ENCODE results near the gene PIGC.

Gene PIGC

DNA sequence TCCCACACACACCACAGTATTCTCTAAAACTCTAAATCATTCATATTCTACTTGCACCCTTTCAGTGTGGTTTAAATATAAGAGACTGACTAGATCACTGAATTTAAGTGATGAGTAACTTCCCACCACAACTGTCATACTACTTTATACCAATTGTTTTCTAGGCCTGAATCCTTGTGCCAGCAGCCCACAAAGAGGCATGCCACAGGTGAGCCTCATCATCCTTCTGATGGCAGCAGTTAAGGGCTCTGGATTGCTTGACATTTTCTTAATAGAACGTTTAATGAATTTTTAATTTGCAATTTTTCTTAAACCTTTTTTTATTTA lies 13.8 kb downstream of the PIGC start:
- no peak for DNase-seq (ENCODE audit: low read depth in 1 of 2, low spot score in 1 of 2)

DNA sequence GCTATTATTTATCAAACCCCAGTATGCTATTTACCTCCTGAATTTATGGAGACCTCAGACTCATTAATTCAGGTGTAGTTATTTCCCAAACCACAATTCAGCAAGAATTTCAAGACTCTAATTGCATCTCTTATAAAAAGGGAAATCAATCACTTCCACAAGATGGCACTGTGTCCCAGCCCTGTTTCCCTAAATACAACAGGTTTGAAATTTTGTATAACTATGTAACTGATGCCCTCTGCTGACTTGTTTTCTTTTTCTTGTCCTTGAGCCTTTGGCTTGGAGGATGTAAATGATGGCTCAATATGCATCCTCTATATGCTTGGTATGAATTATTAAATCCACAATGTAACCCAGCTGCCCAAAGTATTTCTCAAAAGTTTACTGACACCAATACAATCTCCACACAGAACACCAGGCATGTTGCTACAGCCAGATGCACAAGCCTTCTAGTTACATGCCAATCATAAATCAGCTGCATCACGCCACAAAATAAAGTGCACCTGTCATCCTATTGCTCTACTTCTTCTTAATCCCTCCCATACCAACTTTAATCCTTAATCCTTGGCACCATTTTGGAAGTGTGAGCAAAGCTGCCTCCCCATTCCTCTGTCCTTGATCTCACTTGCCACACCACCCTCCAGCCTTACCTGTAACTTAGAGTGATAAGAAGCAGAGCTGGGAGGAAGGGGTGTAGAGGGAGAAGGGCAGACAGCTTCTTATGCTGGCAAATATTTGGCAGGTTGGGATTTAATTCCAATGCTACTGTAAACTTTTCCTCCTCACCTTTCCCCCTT lies 14.3 kb downstream of the PIGC start:
- DNase-seq (ENCODE audit: low read depth in 1 of 2, low spot score in 1 of 2) = peak in 1 of 2 donors; percentile 27

DNA sequence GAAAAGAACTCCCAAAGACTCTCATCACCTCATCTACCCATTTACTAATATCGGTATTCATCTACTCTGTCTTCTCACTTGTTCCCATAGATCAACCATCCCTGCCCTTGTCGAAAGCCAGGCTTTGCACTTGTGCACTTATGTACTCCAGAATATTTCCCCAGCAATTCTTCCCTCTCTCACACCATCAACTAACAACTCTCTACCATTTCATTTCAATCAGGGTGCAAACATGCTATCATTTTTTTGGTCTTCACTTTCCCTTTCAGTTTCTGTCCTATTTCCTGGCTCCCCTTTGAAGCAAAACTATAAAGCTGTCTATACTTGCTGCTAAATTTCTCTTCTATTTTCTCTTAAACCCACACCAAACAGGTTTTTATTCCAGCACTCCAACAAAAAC lies 16.7 kb downstream of the PIGC start:
- DNase-seq (ENCODE audit: low read depth in 1 of 2, low spot score in 1 of 2) = no peak

DNA sequence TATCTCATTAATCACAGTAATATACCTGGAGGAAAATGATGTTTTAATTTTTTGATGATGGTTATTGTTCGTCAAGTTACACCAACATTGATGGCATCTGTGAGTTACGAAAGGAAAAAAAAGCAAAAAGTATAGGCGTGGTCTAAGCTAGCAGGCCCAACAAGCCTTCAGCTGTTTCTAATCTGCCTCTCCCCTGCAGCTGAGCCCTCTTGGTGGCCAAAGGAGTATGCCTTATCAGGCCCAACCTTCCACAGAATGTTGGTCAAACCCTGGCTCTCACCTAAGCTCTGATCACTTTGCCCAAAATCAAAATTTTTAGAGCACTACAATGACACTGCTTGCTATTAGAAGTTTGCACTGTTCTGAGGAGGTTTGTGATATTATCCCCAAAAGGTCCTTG lies 18.5 kb downstream of the PIGC start:
- no peak for DNase-seq (ENCODE audit: low read depth in 1 of 2, low spot score in 1 of 2)

DNA sequence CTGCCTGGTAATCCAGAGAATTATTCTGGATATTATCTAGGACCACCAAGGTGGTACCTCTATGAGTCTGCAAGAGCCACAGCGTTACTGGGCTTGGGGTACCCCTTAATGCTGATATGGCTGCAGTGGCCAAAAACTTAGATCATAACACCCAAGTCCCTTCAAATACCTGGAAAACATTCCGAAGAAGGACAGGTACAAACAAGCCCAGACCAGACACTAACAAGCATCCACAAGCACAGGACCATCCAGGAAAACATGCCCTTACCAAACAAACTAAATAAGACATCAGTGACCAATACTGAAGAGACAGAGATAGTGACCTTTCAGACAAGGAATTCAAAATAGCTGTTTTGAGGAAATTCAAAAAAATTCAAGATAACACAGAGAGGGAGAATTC lies 20.5 kb downstream of the PIGC start:
- no peak for DNase-seq (ENCODE audit: low read depth in 1 of 2, low spot score in 1 of 2)

DNA sequence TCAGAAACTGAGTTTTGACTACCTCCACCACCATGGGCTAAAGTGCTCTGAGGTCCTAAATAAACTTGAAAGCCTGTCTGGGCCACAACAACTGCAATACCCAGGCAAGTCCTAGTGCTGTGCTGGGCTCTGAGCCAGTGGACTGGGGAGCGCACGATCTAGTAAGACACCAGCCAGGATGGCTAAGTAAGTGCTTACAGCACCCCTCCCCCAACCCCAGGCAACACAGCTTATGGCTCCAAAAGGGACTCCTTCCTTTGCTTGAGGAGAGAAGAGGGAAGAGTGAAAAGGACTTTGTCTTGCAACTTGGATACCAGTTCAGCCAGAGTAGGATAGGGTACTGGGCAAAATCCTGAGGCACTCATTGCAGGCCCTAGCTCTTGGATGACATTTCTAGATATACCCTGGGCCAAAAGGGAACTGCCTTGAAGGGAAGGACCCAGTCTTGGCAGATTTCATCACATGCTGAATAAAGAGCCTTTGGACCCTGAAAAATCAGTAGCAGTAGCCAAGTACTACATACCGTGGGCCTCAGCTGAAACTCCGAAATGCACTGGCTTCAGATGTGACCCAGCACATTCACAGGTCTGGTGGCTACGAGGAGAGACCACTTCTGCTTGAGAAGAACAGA lies 21.8 kb downstream of the PIGC start:
- DNase-seq (ENCODE audit: low read depth in 1 of 2, low spot score in 1 of 2) = no peak

DNA sequence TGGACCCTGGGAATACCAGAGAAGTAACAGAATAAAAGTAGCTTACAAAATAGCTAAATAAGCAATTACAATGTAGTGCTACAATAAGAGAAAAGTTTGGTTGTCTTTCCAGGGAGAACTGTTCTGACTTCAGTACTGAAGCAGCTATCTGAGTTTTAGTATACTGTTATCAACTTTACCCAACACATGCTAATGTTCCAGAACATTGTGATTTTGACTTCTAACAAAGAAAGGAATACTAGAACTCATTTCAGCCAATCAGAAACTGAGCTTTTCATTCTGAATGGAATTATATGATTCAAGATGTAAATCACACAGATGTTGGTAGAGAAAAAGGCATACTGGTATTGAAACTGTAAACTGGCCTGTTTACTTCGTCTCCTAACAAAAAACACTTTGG lies 23.5 kb downstream of the PIGC start, which contains the start of gene C1orf105:
C1orf105 (plus strand) TSS at position 301 of the 400 bp plus-strand sequence. CDS start 201 bp downstream, outside the sequence.
- no peak for DNase-seq (ENCODE audit: low read depth in 1 of 2, low spot score in 1 of 2)

DNA sequence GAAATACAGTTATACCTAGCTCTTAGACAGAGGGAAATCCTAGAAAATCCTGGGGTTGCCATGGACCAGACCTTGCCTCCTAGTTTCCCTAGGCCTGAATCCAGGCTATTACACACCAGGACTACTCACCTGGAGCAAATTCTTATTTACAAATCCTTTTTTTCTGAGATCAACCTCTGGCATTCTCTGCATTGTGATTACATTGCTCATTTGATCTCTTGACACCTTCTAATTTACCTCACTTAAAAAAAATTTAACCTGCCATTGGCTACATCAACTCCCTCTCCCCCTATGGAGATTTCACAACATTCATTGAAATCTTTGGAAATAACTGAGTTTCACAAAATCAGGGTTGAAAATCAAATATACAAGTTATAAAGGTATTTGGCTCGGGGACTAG lies 26.3 kb downstream of the PIGC start:
- DNase-seq (ENCODE audit: low read depth in 1 of 2, low spot score in 1 of 2) = no peak

DNA sequence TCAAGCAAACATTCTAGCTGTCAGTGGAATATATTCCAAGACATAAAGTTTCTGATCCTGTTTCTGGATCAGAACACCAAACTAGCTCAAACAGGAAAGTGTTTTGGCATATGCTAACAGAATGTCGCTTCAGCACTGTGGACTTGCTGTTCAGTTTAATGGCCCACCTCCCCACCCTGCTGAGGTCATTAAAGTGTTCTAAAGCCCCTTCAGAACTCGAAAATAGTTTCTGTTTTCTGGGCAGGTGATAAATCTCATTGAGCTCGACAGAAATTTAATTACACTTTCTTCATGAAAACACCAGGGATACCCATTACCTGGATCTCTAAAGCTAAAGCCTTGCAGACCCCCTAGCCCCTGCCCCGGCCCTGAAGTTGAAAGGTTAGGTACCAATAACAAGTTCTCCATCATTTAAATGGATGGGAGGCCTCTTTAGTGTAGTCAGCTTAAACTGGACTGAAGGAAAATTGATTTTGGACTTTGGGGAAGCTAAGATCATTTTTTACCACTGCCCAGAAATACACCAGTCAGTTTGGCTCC lies 27.3 kb downstream of the PIGC start:
- no peak for DNase-seq (ENCODE audit: low read depth in 1 of 2, low spot score in 1 of 2)

DNA sequence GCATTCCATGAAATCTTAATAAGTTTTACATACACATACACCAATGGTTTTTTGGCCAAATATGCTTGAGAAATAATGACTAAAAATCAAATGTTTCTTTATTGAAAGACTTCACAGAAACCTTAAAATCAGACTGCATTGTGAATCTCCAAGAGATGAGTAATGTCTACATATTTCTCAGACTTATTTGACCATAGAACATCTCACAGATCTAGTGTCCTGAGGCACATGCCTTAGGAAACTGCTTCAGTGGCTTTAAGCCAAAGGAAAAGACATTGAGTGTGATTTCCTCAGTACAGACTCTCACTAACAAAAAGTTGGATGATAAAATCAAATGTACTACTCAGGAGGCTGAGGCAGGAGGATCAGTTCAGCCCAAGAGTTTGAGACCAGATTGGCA lies 29.5 kb downstream of the PIGC start:
- no peak for DNase-seq (ENCODE audit: low read depth in 1 of 2, low spot score in 1 of 2)

DNA sequence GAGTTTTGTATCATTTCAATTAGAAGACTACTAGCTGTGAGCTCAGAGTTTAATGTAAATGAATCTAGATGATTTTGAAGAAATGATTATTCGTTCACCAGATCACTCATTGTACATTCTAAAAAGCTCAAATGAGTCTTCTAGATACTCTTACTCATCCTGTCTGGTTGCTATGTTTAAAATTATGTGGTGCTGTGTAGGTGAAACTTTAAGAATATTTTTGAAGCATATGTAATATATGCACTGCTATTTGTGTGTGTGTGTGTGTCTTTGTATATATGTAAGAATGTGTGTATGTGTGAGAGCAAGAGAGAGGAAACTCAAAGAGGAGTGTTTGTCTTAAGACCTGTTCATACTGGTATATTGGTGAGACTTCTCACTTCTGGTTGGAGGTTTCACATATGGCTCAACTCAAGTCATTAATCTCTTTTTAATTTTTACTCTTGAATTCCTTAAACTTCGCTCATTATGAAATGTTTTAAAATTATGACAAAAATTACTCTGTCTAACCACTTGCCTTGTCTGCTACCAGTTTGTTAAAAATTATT lies 32.0 kb downstream of the PIGC start:
- no peak for DNase-seq (ENCODE audit: low read depth in 1 of 2, low spot score in 1 of 2)

DNA sequence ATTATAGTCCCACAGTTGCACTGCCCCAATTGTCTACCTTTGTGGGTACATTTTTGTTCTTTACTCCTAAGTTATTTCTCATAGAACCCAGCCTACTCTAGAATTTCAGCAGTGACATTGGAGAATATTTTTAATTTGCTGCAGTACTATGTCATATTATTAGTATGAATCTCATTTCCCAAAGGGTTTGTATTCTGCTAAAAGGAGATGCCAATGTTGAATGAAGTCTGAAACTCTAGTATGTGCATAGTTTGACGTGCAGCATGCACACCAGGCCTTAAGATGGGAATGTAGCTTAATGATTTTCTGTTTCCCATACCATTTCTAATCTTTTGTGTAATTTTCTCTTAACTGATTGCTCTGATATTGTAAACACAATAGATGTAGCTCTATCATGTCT lies 33.8 kb downstream of the PIGC start:
- DNase-seq (ENCODE audit: low read depth in 1 of 2, low spot score in 1 of 2) = no peak

DNA sequence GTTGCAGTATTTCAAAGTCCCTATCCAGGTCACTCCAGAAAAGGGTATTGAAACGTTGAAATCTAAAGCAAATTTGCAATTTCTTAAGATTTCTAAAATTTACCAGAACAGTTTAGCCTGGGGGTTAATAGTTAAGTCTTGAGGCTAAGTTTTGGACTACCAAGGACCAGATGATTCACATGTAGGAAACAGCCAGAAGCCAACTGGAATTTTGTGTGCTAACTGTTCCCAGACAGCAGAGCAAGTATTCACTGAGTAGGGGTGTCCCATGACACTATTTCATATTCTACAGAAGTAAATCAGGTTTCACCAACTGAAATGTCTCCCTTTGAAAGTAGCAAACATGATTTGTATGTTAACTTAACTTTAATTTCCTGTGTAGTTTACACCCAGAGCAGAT lies 34.9 kb downstream of the PIGC start:
- DNase-seq (ENCODE audit: low read depth in 1 of 2, low spot score in 1 of 2) = no peak

DNA sequence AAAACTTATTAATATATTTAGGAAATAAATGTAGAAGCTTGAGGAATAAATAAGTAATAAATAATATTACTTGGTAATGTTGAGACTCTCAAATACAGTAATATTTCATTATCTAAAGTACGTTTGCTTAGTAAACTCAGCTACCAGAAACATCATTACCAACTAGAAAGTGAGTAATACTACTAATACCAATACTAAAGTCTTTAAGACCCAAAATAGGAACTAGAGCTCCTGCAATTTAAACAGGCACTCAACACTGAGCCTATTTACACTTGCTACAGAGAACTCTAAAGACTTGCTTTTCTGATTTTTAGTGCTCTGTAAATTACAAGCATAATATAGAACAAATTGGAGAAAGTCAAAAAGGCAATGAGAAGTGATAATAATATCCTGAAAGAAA lies 36.9 kb downstream of the PIGC start:
- DNase-seq (ENCODE audit: low read depth in 1 of 2, low spot score in 1 of 2) = no peak

DNA sequence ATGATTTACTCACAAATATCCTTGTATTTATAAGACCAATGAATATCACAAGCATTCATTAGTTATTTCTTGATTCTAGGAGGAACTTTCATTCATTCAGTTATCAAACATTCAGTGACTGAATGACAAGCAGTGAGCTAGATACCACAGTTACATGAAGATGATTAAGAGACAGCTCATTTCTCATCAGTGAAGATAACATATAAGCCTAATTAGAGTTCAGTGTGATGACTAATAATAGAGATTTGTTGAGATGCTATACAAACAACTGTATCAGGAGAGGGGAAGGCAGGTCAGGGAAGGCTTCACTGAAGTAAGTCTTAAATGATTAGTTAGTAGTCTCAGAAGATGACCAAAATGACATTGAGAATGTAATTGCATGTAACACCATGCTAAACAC lies 38.0 kb downstream of the PIGC start:
- DNase-seq (ENCODE audit: low read depth in 1 of 2, low spot score in 1 of 2) = no peak

DNA sequence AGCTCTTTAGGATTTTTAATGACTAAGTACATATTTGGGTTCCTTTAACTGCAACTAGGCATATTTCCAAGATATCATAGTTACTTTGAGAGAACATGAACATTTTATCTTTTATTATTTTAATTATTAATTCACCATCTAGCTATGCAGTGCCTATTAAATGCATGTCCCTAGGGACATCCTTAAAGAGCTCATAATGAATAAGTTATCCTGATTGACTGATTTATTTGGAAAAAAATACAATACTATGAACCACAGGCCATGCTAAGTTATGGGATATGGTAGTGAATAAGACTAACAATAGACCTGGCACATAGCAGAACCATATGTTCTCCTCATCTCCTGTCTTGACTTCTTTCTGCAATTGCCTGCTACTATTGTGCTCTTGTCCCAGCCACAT lies 39.7 kb downstream of the PIGC start:
- no peak for DNase-seq (ENCODE audit: low read depth in 1 of 2, low spot score in 1 of 2)

DNA sequence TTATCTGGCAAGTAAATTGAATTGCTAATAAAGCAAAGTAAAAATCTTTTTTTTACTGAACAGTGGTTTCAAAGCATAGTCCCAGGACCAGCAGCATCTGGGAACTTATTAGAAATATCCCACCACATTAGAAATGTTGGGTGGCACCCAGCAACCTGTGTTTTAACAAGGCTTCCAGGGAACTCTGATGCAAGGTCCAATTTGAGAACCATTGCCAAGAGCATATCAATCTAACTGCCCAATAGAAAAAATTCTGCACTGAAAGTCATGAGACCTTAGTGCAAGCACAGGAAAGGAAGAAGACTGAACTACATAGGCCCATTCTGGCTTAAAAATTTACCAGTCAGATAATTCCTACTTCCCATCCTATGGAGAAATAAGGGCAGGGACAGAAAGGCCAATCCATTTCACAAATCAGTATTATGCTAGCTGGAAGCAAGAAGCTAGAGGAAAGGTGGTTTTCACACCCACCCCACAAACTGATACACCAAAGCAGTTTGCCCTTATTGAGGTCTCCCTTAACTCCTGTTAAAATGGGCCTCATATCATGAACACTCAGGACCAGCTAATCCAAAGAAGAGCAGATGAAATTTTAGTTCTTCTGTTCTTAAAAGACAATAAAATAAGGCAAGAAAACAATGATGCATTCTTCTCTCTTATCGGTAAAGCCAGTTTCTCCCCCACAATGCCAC lies 40.8 kb downstream of the PIGC start:
- DNase-seq (ENCODE audit: low read depth in 1 of 2, low spot score in 1 of 2) = no peak

DNA sequence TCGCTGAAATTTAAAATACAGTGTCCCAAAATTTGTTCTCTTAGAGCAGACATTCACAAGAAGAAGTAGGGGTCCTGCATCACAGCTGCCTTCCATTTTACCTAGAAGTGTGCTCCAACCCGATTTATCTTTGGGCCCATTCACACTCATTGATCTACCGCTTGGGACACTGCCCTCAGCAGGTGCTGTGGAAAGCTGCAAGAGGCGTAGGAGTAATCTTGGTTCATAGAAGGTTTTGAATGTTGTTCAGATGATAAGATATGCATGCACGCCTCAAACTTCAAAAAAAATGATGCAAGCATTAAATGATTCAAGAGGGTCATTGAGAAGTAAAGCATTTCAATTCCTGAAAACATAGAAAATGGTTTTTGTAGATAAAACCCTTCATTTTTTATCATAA lies 42.0 kb downstream of the PIGC start:
- DNase-seq (ENCODE audit: low read depth in 1 of 2, low spot score in 1 of 2) = no peak

DNA sequence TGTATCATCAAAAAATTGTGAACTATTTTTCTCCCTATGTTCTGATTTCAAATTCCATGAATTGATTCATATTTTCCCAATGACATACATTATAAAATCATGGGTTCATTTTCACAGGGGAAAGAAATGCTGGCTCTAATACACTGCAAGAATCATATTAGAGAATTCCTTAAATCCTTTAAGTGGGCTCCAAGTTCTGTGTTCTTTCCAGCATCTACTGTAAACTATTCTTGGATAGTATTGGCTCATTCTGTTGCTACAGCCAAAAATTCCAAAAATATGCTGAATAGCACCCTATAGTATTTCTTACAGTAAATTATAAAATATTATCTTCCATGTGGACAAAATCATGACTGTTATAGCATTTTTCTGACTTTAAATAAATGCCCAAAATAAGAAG lies 42.4 kb downstream of the PIGC start:
- DNase-seq (ENCODE audit: low read depth in 1 of 2, low spot score in 1 of 2) = no peak

DNA sequence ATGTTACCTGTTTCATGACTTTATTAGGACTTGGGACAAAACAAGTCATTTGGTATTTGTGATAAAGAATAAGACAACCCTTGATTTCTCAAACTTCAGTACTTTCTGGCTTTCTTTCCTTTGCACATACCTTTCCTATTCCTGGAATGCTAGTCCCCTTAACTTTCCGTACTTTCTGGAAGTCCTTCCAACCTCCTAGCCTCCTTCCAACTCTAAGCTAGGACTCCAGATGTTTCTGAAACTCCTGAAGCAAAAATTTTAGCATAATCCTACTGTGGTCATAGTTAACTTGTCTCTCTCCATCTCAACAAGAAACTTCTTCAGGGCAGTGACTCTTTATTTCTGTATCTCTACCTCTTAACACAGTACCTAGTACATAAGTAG lies 43.2 kb downstream of the PIGC start:
- no peak for DNase-seq (ENCODE audit: low read depth in 1 of 2, low spot score in 1 of 2)

DNA sequence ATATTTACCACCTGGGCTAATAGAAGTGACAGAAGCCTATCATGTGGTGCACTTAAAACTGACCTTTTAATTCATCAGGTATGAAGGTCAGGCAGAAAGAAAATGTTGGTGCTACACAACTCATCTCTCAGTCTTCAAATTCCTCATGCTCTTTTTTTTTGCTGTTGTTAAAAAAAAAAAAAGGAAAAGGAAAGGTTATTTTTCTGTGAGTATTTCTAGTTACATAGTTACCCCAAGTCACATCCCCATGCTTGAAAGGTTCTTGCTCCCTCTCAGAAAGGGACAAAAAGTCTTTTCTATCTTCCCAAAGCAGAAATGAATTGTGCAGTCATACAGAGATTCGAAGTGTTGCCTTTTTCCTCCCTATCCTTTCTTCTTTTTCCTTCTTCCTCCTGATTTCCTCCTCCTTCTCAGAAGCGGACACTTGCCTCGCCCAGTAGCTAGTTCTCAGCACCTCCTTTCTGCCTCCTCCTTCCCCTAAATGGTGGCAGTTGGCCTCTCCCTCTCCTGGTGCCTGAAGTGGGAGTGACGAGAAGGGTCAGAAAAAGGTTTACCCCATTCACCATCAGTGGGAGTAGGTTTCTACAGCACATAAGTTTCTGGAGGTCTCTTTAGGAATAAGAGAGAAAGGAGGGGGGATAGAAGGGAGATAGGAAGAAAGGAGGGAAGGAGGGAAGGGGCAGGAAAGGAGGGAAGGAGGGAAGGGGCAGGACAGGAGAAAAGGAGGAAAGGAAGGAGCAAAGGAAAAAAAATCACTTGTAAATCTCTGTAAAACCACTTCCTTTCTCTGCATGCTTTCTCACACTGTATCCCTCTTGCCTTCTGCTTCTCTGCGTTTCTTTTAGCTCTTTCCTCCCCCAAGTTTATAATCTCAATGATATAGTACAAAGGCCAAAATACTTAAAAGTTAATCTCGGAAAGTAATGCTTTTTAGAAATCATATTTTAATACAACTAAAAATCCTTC lies 43.8 kb downstream of the PIGC start:
- no peak for DNase-seq (ENCODE audit: low read depth in 1 of 2, low spot score in 1 of 2)

Data from activated CD4-positive, alpha-beta T cell treated with anti-CD3 and anti-CD28 coated beads, Interleukin-2, amount 50 U/mL, for 24 hours (primary cell).